CD8-positive, alpha-beta memory T cell (primary cell): ENCODE results near the gene DLX5. TPM values are rescaled to one million over a fixed set of nuclear protein-coding genes. Genes with fewer than 3 reads are reported as not detected.

Source experiments
- CTCF ChIA-PET: fragments of 350-600 bp; sonication (Branson Sonifier 250); formaldehyde crosslinking; loops from one replicate; lab custom pipeline; 2021; ENCODE audit warnings: antibody characterized with exemption; lab: Charles Lee
- POLR2A ChIA-PET: fragments of 350-600 bp; sonication (Branson Sonifier 250); formaldehyde crosslinking; loops from one replicate; lab custom pipeline; 2021; ENCODE audit warnings: antibody characterized with exemption; lab: Charles Lee
- DNase-seq, 5 donors: peaks; one replicate each; pipeline versions ENCODE4 v3.0.0 to v3.0.0-alpha.2; 2020 to 2022; ENCODE audit warnings: mixed read lengths in 1 of 5
- H3K27ac ChIP-seq: one replicate; pipeline ENCODE4 v1.7.0; 2013; ENCODE audit warnings: low read depth, mild to moderate bottlenecking, low read length, moderate library complexity
- H3K27me3 ChIP-seq: 2 replicates; pipeline ENCODE4 v1.7.0; 2013; ENCODE audit warnings: low read length, mild to moderate bottlenecking; ENCODE audit not compliant: insufficient read depth, poor library complexity, severe bottlenecking
- H3K36me3 ChIP-seq: 2 replicates; pipeline ENCODE4 v1.7.0; 2013; ENCODE audit warnings: mild to moderate bottlenecking, low read length, moderate library complexity; ENCODE audit not compliant: insufficient read depth
- H3K4me1 ChIP-seq: 2 replicates; pipeline ENCODE4 v1.7.0; 2013; ENCODE audit warnings: mild to moderate bottlenecking, low read length, moderate library complexity; ENCODE audit not compliant: insufficient read depth
- H3K4me3 ChIP-seq: 2 replicates; pipeline ENCODE4 v1.7.0; 2013; ENCODE audit warnings: mild to moderate bottlenecking, low read length
- H3K9me3 ChIP-seq: 2 replicates; pipeline ENCODE4 v1.7.0; 2013; ENCODE audit warnings: mild to moderate bottlenecking, low read length
- H3K27ac Mint-ChIP-seq, 8 donors: one replicate each; pipeline ENCODE4 v1.8.0; 2020 to 2021; ENCODE audit warnings: mixed read lengths in 8 of 8, mild to moderate bottlenecking in 6 of 8, inconsistent platforms in 3 of 8, moderate library complexity in 3 of 8
- H3K27me3 Mint-ChIP-seq, 2 donors: one replicate each; pipeline ENCODE4 v1.8.0; 2020 to 2021; ENCODE audit warnings: mixed read lengths in 2 of 2, mild to moderate bottlenecking in 1 of 2, moderate library complexity in 1 of 2
- H3K36me3 Mint-ChIP-seq, 3 donors: one replicate each; pipeline ENCODE4 v1.8.0; 2020 to 2021; ENCODE audit warnings: mixed read lengths in 3 of 3, inconsistent platforms in 1 of 3, mild to moderate bottlenecking in 1 of 3
- H3K4me1 Mint-ChIP-seq, 3 donors: one replicate each; pipeline ENCODE4 v1.8.0; 2020 to 2021; ENCODE audit warnings: mixed read lengths in 3 of 3, inconsistent platforms in 1 of 3, mild to moderate bottlenecking in 1 of 3
- H3K4me3 Mint-ChIP-seq, 7 donors: one replicate each; pipeline ENCODE4 v1.8.0; 2020 to 2021; ENCODE audit warnings: mixed read lengths in 7 of 7, mild to moderate bottlenecking in 6 of 7, moderate library complexity in 4 of 7, inconsistent platforms in 2 of 7
- H3K9me3 Mint-ChIP-seq, 5 donors: one replicate each; pipeline ENCODE4 v1.8.0; 2020 to 2022; ENCODE audit warnings: mixed read lengths in 5 of 5, mild to moderate bottlenecking in 3 of 5, moderate library complexity in 2 of 5, inconsistent platforms in 1 of 5
- polyA plus RNA-seq: library from polyadenylated mRNA; unstranded; fragments of 300-500 nt; fragmentation: Illumina TruSeq; gene quantifications from one replicate; pipeline ENCODE4 v1.2.3, GENCODE V29; 2021
- total RNA-seq, 2 experiments: library from RNA; stranded (reverse); gene quantifications; one replicate each; pipeline ENCODE4 v1.2.3, GENCODE V29; 2021

Gene DLX5
- total and polyA plus RNA-seq, 3 experiments from 2014 or later = not detected

DNA sequence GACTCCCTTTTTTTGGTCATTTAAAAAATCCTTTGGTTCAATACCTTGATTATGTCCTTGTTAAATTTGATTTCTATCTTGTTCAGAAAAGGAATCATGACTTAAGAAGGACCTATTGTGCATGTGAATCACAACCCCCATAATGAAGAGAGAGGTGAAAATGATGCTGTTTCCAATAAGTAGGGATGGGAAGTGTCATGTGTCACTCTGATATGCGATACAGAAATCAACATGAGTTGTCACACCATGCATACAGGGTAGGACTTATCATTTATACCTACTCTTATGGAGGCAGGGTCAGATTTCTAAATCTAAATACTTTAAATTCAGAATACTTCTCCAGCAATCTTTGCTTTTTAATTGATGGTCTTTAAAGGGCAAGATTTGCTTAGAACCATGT is 38.6 kb downstream of the DLX5 start:
- Histone ChIP-seq H3K4me3 (no peak overlapping the region), H3K4me1 (no peaks in the 10 kb centered on the region), H3K9me3 (no peaks in the 10 kb centered on the region), H3K36me3 (no peaks in the 10 kb centered on the region), H3K27ac (no peak overlapping the region), H3K27me3 (peaks cover 4% of the 10 kb centered on the region)
- Mint-ChIP-seq H3K4me1 (no peaks in the 10 kb centered on the region), H3K9me3 (peaks cover 0 to 4% (median 0%) of the 10 kb centered on the region in 5 donors), H3K4me3 (no peak overlapping the region), H3K36me3 (no peaks in the 10 kb centered on the region), H3K27ac (no peak overlapping the region), H3K27me3 (peaks cover 32 to 74% of the 10 kb centered on the region in 2 donors)
- CTCF ChIA-PET = no interaction called here
- no peak for DNase-seq
- POLR2A ChIA-PET = no interaction called here

DNA sequence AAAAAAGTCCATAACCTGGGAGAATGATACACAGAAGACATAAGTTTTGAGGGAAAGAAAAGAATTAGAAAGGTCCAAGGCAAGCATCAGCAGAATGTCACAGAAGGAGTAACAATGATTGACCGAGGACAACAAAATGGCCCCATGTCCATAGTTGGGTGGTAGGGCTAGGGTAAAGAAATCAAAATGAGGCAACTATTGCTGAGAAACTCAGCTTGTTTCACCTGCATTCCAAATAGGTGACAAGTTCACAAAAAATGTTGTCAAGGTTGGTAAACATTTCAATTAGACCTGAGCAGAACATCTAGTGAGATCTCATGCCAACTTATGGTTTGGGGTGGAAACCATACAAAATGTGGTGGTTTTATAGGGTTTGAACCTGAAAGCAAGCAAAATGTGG is 42.0 kb downstream of the DLX5 start:
- Histone ChIP-seq H3K4me1 (no peaks in the 10 kb centered on the region), H3K4me3 (no peak overlapping the region), H3K27ac (no peak overlapping the region), H3K36me3 (no peaks in the 10 kb centered on the region), H3K9me3 (no peaks in the 10 kb centered on the region), H3K27me3 (peaks cover under 1% of the 10 kb centered on the region)
- Mint-ChIP-seq H3K36me3 (no peaks in the 10 kb centered on the region), H3K27ac (no peak overlapping the region), H3K27me3 (peaks cover 19 to 56% of the 10 kb centered on the region in 2 donors), H3K4me3 (no peak overlapping the region), H3K9me3 (peaks cover 0 to 4% (median 0%) of the 10 kb centered on the region in 5 donors), H3K4me1 (no peaks in the 10 kb centered on the region)
- CTCF ChIA-PET = no interaction called here
- no peak for DNase-seq
- POLR2A ChIA-PET = no interaction called here

DNA sequence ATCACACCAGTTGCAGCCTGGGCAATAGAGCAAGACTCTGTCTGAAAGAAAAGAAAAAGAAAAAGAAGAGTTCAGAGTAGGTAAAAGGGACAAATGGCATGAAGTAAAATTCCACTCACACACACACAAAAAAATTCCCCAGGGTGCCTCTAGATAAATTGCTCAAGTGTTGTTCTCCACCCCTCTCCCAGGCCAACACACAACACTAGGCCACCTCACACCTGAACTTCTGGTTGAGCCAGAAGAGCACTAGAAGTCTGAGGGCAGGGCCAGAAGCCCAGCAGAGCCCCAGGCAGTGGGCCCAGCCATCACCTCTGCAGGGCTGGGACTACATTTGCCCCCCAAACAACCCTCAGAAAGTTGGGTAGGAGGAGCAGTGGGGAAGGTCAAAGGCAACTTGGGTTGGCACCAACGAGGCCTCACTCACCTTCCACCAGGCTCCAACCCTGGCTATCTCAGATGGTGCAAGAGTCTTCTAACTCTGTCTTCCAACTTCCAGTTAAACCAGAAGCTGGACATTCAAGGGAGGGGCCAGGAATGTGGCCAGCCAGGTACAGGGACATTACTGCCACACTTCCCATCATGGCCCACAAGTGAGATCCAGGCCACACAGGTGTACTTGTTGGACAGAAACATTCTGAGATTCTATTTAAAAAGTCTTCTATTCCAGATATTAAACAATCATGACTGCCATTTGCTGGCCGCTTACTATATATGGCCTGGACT is 44.9 kb downstream of the DLX5 start:
- Histone ChIP-seq H3K27ac (no peak overlapping the region), H3K4me3 (no peak overlapping the region), H3K4me1 (no peaks in the 10 kb centered on the region), H3K27me3 (peaks cover 3% of the 10 kb centered on the region), H3K36me3 (no peaks in the 10 kb centered on the region), H3K9me3 (no peaks in the 10 kb centered on the region)
- Mint-ChIP-seq H3K27ac (no peak overlapping the region), H3K9me3 (peaks cover 0 to 2% (median 0%) of the 10 kb centered on the region in 5 donors), H3K4me1 (no peaks in the 10 kb centered on the region), H3K4me3 (no peak overlapping the region), H3K27me3 (peaks cover 17 to 45% of the 10 kb centered on the region in 2 donors), H3K36me3 (peaks cover 0 to 2% (median 0%) of the 10 kb centered on the region in 3 donors)
- no peak for DNase-seq
- ChIA-PET POLR2A (no interaction called here), CTCF (no interaction called here)

DNA sequence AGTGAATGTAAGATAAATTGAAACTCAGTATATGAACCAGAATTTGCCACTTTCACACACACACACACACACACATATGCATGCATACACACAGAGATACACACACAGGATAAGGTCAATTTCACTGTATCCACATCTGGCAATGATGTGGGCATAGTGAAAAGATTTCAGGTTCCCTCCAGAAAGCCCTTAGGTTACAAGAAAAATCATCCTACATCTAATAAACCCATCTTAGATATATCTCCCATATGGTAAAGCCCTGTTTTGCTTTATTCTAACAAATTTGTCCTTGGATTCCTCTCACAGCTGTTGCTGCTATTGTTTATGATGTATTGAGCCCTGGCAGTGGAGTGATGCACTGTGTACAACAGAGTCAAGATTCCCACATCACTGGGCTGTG is 47.2 kb downstream of the DLX5 start:
- Histone ChIP-seq H3K4me3 (no peak overlapping the region), H3K9me3 (no peaks in the 10 kb centered on the region), H3K27me3 (peaks cover 3% of the 10 kb centered on the region), H3K27ac (no peak overlapping the region), H3K36me3 (no peaks in the 10 kb centered on the region), H3K4me1 (no peaks in the 10 kb centered on the region)
- Mint-ChIP-seq H3K36me3 (peaks cover 0 to 2% (median 0%) of the 10 kb centered on the region in 3 donors), H3K27me3 (peaks cover 19 to 37% of the 10 kb centered on the region in 2 donors), H3K4me1 (no peaks in the 10 kb centered on the region), H3K4me3 (no peak overlapping the region), H3K9me3 (peaks cover 0 to 2% (median 0%) of the 10 kb centered on the region in 5 donors), H3K27ac (no peak overlapping the region)
- CTCF ChIA-PET = no interaction called here
- POLR2A ChIA-PET = no interaction called here
- no peak for DNase-seq

GRCh38 chr7:96976106-96976505 is 48.5 kb downstream of the DLX5 start:
- H3K4me1 ChIP-seq = no peaks in the 10 kb centered on the region
- peaks cover 16 to 41% of the 10 kb centered on the region in 2 donors for H3K27me3 Mint-ChIP-seq
- CTCF ChIA-PET = no interaction called here
- POLR2A ChIA-PET = no interaction called here
- H3K4me3 Mint-ChIP-seq = no peak overlapping the region
- no peaks in the 10 kb centered on the region for H3K9me3 ChIP-seq
- no peak overlapping the region for H3K27ac ChIP-seq
- no peak overlapping the region for H3K4me3 ChIP-seq
- peaks cover 0 to 2% (median 0%) of the 10 kb centered on the region in 5 donors for H3K9me3 Mint-ChIP-seq
- H3K27ac Mint-ChIP-seq = no peak overlapping the region
- H3K36me3 Mint-ChIP-seq = peaks cover 0 to 2% (median 0%) of the 10 kb centered on the region in 3 donors
- H3K27me3 ChIP-seq = peaks cover 3% of the 10 kb centered on the region
- DNase-seq = no peak
- no peaks in the 10 kb centered on the region for H3K36me3 ChIP-seq
- no peaks in the 10 kb centered on the region for H3K4me1 Mint-ChIP-seq

- peaks cover 0 to 2% (median 0%) of the 10 kb centered on the region in 3 donors for H3K36me3 Mint-ChIP-seq
- H3K4me3 Mint-ChIP-seq = no peak overlapping the region
- Histone ChIP-seq H3K4me1 (no peaks in the 10 kb centered on the region), H3K36me3 (no peaks in the 10 kb centered on the region), H3K9me3 (no peaks in the 10 kb centered on the region), H3K27ac (no peak overlapping the region), H3K27me3 (peaks cover 3% of the 10 kb centered on the region), H3K4me3 (no peak overlapping the region)
- DNase-seq = no peak
- CTCF ChIA-PET = no interaction called here
- no peak overlapping the region for H3K27ac Mint-ChIP-seq
- POLR2A ChIA-PET = no interaction called here
- no peaks in the 10 kb centered on the region for H3K4me1 Mint-ChIP-seq
- H3K9me3 Mint-ChIP-seq = peaks cover 0 to 2% (median 0%) of the 10 kb centered on the region in 5 donors
- peaks cover 16 to 47% of the 10 kb centered on the region in 2 donors for H3K27me3 Mint-ChIP-seq
Observed at GRCh38 chr7:96973986-96974385, 50.6 kb downstream of the DLX5 start.

GRCh38 chr7:96970739-96971138 is 53.9 kb downstream of the DLX5 start:
- H3K27me3 Mint-ChIP-seq = peaks cover 17 to 50% of the 10 kb centered on the region in 2 donors

More at GRCh38 chr7:96970739-96971138, 53.9 kb downstream of the DLX5 start:
- no peaks in the 10 kb centered on the region for H3K9me3 ChIP-seq
- POLR2A ChIA-PET = no interaction called here
- CTCF ChIA-PET = interaction anchor here (1.3 kb wide), 1 partner anchor 10 kb away, joined by 3 read pairs; no protein-coding TSS in a partner anchor
- H3K4me1 Mint-ChIP-seq = no peaks in the 10 kb centered on the region
- H3K27ac ChIP-seq = no peak overlapping the region
- H3K9me3 Mint-ChIP-seq = peaks cover 0 to 2% (median 0%) of the 10 kb centered on the region in 5 donors
- H3K27ac Mint-ChIP-seq = no peak overlapping the region
- no peaks in the 10 kb centered on the region for H3K36me3 ChIP-seq
- no peak for DNase-seq
- H3K27me3 ChIP-seq = peaks cover 3% of the 10 kb centered on the region
- H3K36me3 Mint-ChIP-seq = no peaks in the 10 kb centered on the region
- no peaks in the 10 kb centered on the region for H3K4me1 ChIP-seq
- H3K4me3 ChIP-seq = no peak overlapping the region
- H3K4me3 Mint-ChIP-seq = no peak overlapping the region
